ENCODE measurements around the gene CLEC20A. TPM values are rescaled to one million over a fixed set of nuclear protein-coding genes. Genes with fewer than 3 reads are reported as not detected.

Gene CLEC20A
- total RNA-seq, 6 experiments from 2014 or later = not detected

DNA sequence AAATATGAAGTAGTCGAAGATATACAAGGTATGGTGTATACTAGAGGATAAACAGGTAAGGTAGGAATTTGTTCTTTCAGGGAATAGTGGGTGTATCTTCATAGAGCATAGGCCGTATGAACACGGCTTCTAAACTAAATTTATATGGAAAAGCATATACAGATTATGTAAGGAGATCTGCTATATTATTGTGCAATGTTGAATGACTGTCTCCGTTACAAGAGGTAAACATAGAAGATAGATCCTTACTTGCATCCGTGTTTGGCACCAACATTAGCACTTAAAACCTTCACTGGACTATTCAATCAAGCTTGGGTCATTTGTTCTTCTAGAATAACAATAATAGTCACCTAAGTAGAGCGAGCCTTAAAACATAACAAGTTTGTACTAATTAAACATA lies 45.9 kb downstream of the CLEC20A start:
- 75% methylated on average over 6 of the region's 6 CpGs for WGBS (ENCODE audit: insufficient coverage, low coverage, low lambda C conversion rate, missing lambda C conversion rate)
- ATAC-seq = no peak
- H3K4me1 ChIP-seq = no peaks in the 10 kb centered on the region
- no peak overlapping the region for H3K4me3 ChIP-seq
- H3K27me3 ChIP-seq = no peaks in the 10 kb centered on the region
- TF ChIP-seq POLR2A (IDR thresholded peaks at IDR 0.05) = no peak
- TF ChIP-seq, protein P1, sequence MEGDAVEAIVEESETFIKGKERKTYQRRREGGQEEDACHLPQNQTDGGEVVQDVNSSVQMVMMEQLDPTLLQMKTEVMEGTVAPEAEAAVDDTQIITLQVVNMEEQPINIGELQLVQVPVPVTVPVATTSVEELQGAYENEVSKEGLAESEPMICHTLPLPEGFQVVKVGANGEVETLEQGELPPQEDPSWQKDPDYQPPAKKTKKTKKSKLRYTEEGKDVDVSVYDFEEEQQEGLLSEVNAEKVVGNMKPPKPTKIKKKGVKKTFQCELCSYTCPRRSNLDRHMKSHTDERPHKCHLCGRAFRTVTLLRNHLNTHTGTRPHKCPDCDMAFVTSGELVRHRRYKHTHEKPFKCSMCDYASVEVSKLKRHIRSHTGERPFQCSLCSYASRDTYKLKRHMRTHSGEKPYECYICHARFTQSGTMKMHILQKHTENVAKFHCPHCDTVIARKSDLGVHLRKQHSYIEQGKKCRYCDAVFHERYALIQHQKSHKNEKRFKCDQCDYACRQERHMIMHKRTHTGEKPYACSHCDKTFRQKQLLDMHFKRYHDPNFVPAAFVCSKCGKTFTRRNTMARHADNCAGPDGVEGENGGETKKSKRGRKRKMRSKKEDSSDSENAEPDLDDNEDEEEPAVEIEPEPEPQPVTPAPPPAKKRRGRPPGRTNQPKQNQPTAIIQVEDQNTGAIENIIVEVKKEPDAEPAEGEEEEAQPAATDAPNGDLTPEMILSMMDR (IDR thresholded peaks at IDR 0.05) = no peak
- no peak overlapping the region for H3K27ac ChIP-seq
- intact Hi-C loops (cut with DNase I) = no loop called here
- peaks cover 0 to 3% (median 0%) of the 10 kb centered on the region in 4 donors for H3K36me3 ChIP-seq
- H3K9me3 ChIP-seq = no peaks in the 10 kb centered on the region
- no peak for DNase-seq

DNA sequence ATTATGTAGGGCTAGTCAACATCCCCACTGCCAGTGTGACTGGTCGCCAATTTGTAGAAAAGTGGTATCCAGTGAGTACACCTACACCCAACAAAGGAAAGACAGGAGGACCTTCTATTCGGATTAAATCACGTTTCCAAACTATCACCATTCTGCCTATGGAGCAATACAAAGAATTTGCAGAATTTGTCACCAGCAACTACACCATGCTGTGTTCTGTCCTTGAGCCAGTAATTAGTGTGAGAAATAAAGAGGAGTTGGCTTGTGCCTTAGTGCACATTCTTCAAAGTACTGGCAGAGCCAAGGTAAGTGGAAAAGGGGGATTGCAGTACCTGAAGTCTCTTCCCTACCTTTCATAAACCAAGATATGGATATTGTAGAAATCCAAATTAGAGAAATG lies 53.8 kb downstream of the CLEC20A start:
- ATAC-seq = no peak
- Histone ChIP-seq H3K27me3 (no peaks in the 10 kb centered on the region), H3K9me3 (no peaks in the 10 kb centered on the region), H3K36me3 (peaks cover 0 to 2% (median 0%) of the 10 kb centered on the region in 4 donors), H3K4me1 (no peaks in the 10 kb centered on the region), H3K4me3 (no peak overlapping the region), H3K27ac (no peak overlapping the region)
- TF ChIP-seq POLR2A (IDR thresholded peaks at IDR 0.05) = no peak
- TF ChIP-seq, protein P1 (IDR thresholded peaks at IDR 0.05) = no peak
- WGBS (ENCODE audit: insufficient coverage, low coverage, low lambda C conversion rate, missing lambda C conversion rate) = 97% methylated on average over 3 of the region's 3 CpGs
- no peak for DNase-seq
- intact Hi-C loops (cut with DNase I) = no loop called here

DNA sequence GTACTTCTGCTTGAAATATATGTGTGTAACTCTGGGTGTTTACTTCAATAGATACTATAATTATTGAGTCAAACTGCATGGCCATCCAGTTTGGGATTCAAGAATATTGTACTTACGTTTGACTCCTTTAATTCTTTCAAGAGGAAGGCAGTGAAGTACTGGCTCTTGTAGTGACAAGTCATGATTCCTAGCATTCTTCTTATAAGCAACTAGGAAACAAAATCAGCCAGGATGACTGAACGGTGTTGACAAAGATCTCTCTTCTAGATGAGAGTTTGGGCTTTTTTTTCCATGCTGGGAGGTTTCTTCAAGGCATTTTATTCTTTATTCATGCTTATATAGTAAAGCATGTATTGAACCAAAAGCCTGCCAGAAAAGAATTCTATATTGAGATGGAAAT lies 58.3 kb downstream of the CLEC20A start:
- Histone ChIP-seq H3K9me3 (no peaks in the 10 kb centered on the region), H3K4me1 (no peaks in the 10 kb centered on the region), H3K27ac (no peak overlapping the region), H3K36me3 (peaks cover 0 to 2% (median 0%) of the 10 kb centered on the region in 4 donors), H3K27me3 (no peaks in the 10 kb centered on the region), H3K4me3 (no peak overlapping the region)
- 81% methylated on average over 2 of the region's 2 CpGs for WGBS (ENCODE audit: insufficient coverage, low coverage, low lambda C conversion rate, missing lambda C conversion rate)
- DNase-seq (no peak), ATAC-seq (no peak)
- intact Hi-C loops (cut with DNase I) = no loop called here
- TF ChIP-seq, protein P1 (IDR thresholded peaks at IDR 0.05) = no peak

DNA sequence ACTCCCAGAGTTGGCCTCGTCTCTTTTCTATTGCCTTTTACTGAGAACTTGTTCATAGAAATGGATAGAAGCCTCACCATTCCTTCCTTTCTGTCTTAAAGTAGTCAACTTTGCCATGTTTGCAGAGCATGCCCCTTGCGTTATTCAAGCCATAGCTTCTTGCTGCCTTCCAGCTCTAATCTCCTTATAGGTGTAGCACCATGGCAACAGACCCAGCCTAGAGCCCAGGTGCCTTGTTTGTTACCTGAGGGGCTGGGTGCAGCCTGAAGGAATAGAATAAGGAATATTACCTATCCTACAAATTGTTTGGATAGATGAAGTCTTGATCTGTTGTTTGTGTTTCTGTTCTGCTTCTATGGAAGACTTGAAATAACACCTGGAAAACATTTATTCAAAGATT lies 59.9 kb downstream of the CLEC20A start:
- no peaks in the 10 kb centered on the region for H3K9me3 ChIP-seq
- no peak overlapping the region for H3K4me3 ChIP-seq
- no peaks in the 10 kb centered on the region for H3K27me3 ChIP-seq
- intact Hi-C loops (cut with DNase I) = no loop called here
- no peaks in the 10 kb centered on the region for H3K4me1 ChIP-seq
- no peak for TF ChIP-seq POLR2A (IDR thresholded peaks at IDR 0.05)
- TF ChIP-seq, protein P1 (IDR thresholded peaks at IDR 0.05) = no peak
- WGBS (ENCODE audit: insufficient coverage, low coverage, low lambda C conversion rate, missing lambda C conversion rate) = 75% methylated on average over 2 of the region's 2 CpGs
- H3K27ac ChIP-seq = no peak overlapping the region
- ATAC-seq (no peak), DNase-seq (no peak)
- H3K36me3 ChIP-seq = peaks cover 0 to 2% (median 0%) of the 10 kb centered on the region in 4 donors

DNA sequence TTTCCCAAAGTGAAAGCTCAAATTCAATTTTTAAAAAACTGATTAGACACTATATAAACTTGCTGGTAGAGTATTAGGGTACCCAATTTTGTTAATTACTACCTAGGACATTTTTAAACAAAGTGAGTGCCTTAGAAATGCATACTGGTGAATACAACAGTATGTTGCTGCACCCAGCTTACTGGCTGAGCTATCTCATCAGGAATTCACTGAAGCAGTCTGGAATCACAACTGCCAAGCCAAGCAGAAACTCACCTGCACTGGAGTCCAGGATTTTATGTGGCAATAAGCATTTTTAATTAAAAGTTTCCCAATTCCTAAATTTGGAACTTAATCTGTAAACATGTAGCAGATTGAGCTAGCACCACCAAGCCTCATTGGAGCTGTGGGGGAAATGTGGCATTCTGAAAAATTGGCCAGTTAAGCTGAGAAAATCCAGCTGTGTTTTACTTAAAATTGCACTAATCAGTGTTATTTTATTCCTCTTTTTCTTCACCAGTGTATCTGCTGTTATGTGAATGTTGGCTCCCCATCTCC lies 61.8 kb downstream of the CLEC20A start:
- Histone ChIP-seq H3K4me1 (no peaks in the 10 kb centered on the region), H3K27ac (no peak overlapping the region), H3K9me3 (no peaks in the 10 kb centered on the region), H3K27me3 (no peaks in the 10 kb centered on the region), H3K4me3 (no peak overlapping the region), H3K36me3 (no peaks in the 10 kb centered on the region)
- ATAC-seq = no peak
- no peak for DNase-seq
- intact Hi-C loops (cut with DNase I) = no loop called here
- TF ChIP-seq, protein P1 (IDR thresholded peaks at IDR 0.05) = no peak
- TF ChIP-seq POLR2A (IDR thresholded peaks at IDR 0.05) = no peak

All from right lobe of liver (tissue), 6 donors.